HCT116 (cell line): ENCODE data around the gene OPCML. TPM values are rescaled to one million over a fixed set of nuclear protein-coding genes. Genes with fewer than 3 reads are reported as not detected.

ENCODE experiments used
- ATAC-seq: fragments of 200-7000 bp; cut with Tn5 transposase; 2 replicates; pipeline ENCODE4 v1.9.1; 2020; ENCODE audit warnings: mild to moderate bottlenecking, moderate library complexity
- BruUV-seq: library from RNA; stranded (reverse); fragments of 400-500 nt; replicated peaks from 2 replicates; lab custom pipeline; 2021; lab: Mats Ljungman, UMichigan
- CTCF ChIA-PET: fragments of 300-600 bp; sonication (Branson Sonifier 250); formaldehyde crosslinking; loops from one replicate; lab custom pipeline; 2021; ENCODE audit warnings: antibody characterized with exemption; lab: Charles Lee
- POLR2A ChIA-PET: fragments of 300-600, 350-600 bp; sonication (Branson Sonifier 250); formaldehyde crosslinking; loops from one replicate; lab custom pipeline; 2021; ENCODE audit warnings: antibody characterized with exemption; lab: Charles Lee
- RAD21 ChIA-PET, 2 experiments: fragments of 300-600 bp; sonication (Branson Sonifier 250); formaldehyde crosslinking; loops; one replicate each; lab custom pipeline; 2023; ENCODE audit warnings: low total read pairs in 2 of 2; ENCODE audit not compliant: uncharacterized antibody in 2 of 2, unreplicated experiment in 2 of 2, low non-redundant PET in 1 of 2; lab: Charles Lee
- DNase-seq: peaks from one replicate; pipeline ENCODE4 v3.0.0-alpha.2; 2010; ENCODE audit warnings: low read depth, low spot score
- H2AFZ ChIP-seq: fragments of 200-600 bp; shearing (Covaris generic), sonication (generic); 2 replicates; pipeline ENCODE4 v1.6.1; 2017; ENCODE audit warnings: low read depth, mixed run types, mixed read lengths, antibody characterized with exemption, low read length; ENCODE audit not compliant: poor library complexity, severe bottlenecking
- H3K27ac ChIP-seq: 2 replicates; pipeline ENCODE4 v1.5.1; 2012; ENCODE audit warnings: low read depth, low read length
- H3K27me3 ChIP-seq: fragments of 200-600 bp; sonication (generic); 2 replicates; pipeline ENCODE4 v1.6.1; 2016; ENCODE audit warnings: mixed run types, low read length, mixed read lengths; ENCODE audit not compliant: insufficient read depth
- H3K36me3 ChIP-seq, 2 experiments: fragments of 200-500 bp in 1 of 2; fragments of 200-600 bp in 1 of 2; sonication (Bioruptor generic) in 1 of 2; sonication (generic) in 1 of 2; 2 replicates each; pipeline versions ENCODE4 v1.5.1 to v1.6.1; 2014 to 2016; ENCODE audit warnings: low read length in 2 of 2, inconsistent platforms in 1 of 2, mixed read lengths in 1 of 2, mixed run types in 1 of 2; ENCODE audit not compliant: insufficient read depth in 2 of 2, control insufficient read depth in 1 of 2
- H3K4me1 ChIP-seq, 2 experiments: fragments of 200-600 bp in 1 of 2; sonication (generic) in 1 of 2; 2 replicates each; pipeline versions ENCODE4 v1.5.1 to v1.6.1; 2012 to 2017; ENCODE audit warnings: low read length in 2 of 2, inconsistent platforms in 1 of 2, mild to moderate bottlenecking in 1 of 2, mixed read lengths in 1 of 2, mixed run types in 1 of 2, moderate library complexity in 1 of 2; ENCODE audit not compliant: insufficient read depth in 2 of 2, control insufficient read depth in 1 of 2
- H3K4me2 ChIP-seq: fragments of 200-600 bp; sonication (generic); 2 replicates; pipeline ENCODE4 v1.6.1; 2017; ENCODE audit warnings: mixed run types, low read length, mixed read lengths
- H3K4me3 ChIP-seq, 2 experiments: fragments of 200-600 bp in 1 of 2; sonication (generic) in 1 of 2; replicated peaks in 1 of 2; 2 replicates each; pipeline ENCODE4 v1.5.1; 2011 to 2016; ENCODE audit warnings: low read length in 2 of 2, control low read depth in 1 of 2, low read depth in 1 of 2, mild to moderate bottlenecking in 1 of 2, mixed read lengths in 1 of 2, mixed run types in 1 of 2
- H3K79me2 ChIP-seq: fragments of 200-600 bp; sonication (generic); 2 replicates; pipeline ENCODE4 v1.6.1; 2017; ENCODE audit warnings: mild to moderate bottlenecking, mixed run types, low read length, moderate library complexity, mixed read lengths; ENCODE audit not compliant: insufficient read depth
- H3K9ac ChIP-seq: fragments of 200-600 bp; sonication (generic); 2 replicates; pipeline ENCODE4 v1.6.1; 2016; ENCODE audit warnings: low read length, mixed read lengths
- H3K9me2 ChIP-seq: fragments of 200-600 bp; sonication (generic), shearing (Covaris generic); 2 replicates; pipeline ENCODE4 v1.6.1; 2017; ENCODE audit warnings: mixed run types, mild to moderate bottlenecking, moderate library complexity; ENCODE audit not compliant: insufficient read depth
- H3K9me3 ChIP-seq, 2 experiments: fragments of 200-500 bp in 1 of 2; fragments of 200-600 bp in 1 of 2; sonication (Bioruptor generic) in 1 of 2; sonication (generic) in 1 of 2; 2 replicates each; pipeline ENCODE4 v1.6.1; 2014 to 2017; ENCODE audit warnings: low read length in 2 of 2, mixed read lengths in 2 of 2, inconsistent platforms in 1 of 2, low read depth in 1 of 2, mild to moderate bottlenecking in 1 of 2, mixed run types in 1 of 2, moderate library complexity in 1 of 2; ENCODE audit not compliant: control insufficient read depth in 1 of 2, insufficient read depth in 1 of 2
- H4K20me1 ChIP-seq: fragments of 200-600 bp; sonication (generic), shearing (Covaris generic); 2 replicates; pipeline ENCODE4 v1.6.1; 2017; ENCODE audit warnings: mixed run types, mild to moderate bottlenecking, moderate library complexity; ENCODE audit not compliant: insufficient read depth
- ATF3 ChIP-seq: IDR thresholded peaks from 2 replicates; pipeline ENCODE4 v1.6.1; 2012
- EZH2 ChIP-seq: fragments of 200-600 bp; sonication (generic); IDR thresholded peaks from 2 replicates; pipeline ENCODE4 v1.6.1; 2017; ENCODE audit warnings: antibody characterized with exemption, mixed run types
- POLR2AphosphoS5 ChIP-seq: IDR thresholded peaks from 2 replicates; pipeline ENCODE4 v1.6.1; 2011; ENCODE audit warnings: mild to moderate bottlenecking, low read depth, low read length, moderate library complexity
- SIN3A ChIP-seq: IDR thresholded peaks from 2 replicates; pipeline ENCODE4 v1.6.1; 2012; ENCODE audit warnings: low read depth
- SP1 ChIP-seq: IDR thresholded peaks from 2 replicates; pipeline ENCODE4 v1.6.1; 2012; ENCODE audit warnings: low read depth
- YY1 ChIP-seq: IDR thresholded peaks from 2 replicates; pipeline ENCODE4 v1.6.1; 2011; ENCODE audit warnings: low read length, low read depth, moderate library complexity, mild to moderate bottlenecking; ENCODE audit not compliant: insufficient replicate concordance; ENCODE audit errors: extremely low read depth
- intact Hi-C: fragments of 100-400 bp; cut with micrococcal nuclease; formaldehyde crosslinking; loops from 2 replicates; pipeline ENCODE4 v1.10.0; 2022
- total RNA-seq: library from RNA; stranded (reverse); gene quantifications from one replicate; pipeline ENCODE4 v1.2.1, GENCODE V29; 2021; ENCODE audit not compliant: unreplicated experiment

Gene OPCML
- total RNA-seq, 1 experiment from 2014 or later = not detected

- H3K4me2 ChIP-seq = no peak overlapping the region
- no peak overlapping the region for H2AFZ ChIP-seq
- H3K27ac ChIP-seq = no peak overlapping the region
- intact Hi-C loops = no loop called here
- CTCF ChIA-PET = no interaction called here
- no peak for ATAC-seq
- no peak overlapping the region for H3K4me3 ChIP-seq
- TF ChIP-seq SP1 (no peak), YY1 (no peak)
- H4K20me1 ChIP-seq = no peaks in the 10 kb centered on the region
- no peaks in the 10 kb centered on the region for H3K79me2 ChIP-seq
- H3K27me3 ChIP-seq = no peaks in the 10 kb centered on the region
- POLR2A ChIA-PET = no interaction called here
- DNase-seq = no peak
- H3K9ac ChIP-seq = no peak overlapping the region
- H3K36me3 ChIP-seq = no peaks in the 10 kb centered on the region
- H3K9me3 ChIP-seq = peaks cover 16 to 46% of the 10 kb centered on the region in 2 experiments; a peak in 3 of 4 replicates
- RAD21 ChIA-PET = no interaction called here
- no peaks in the 10 kb centered on the region for H3K9me2 ChIP-seq
- BruUV-seq = no TSS peak
- no peaks in the 10 kb centered on the region for H3K4me1 ChIP-seq
These were observed 874.3 kb downstream of the OPCML start for GRCh38 chr11:132658004-132658403.

- intact Hi-C loops = no loop called here
- no peaks in the 10 kb centered on the region for H3K27me3 ChIP-seq
- DNase-seq = no peak
- ChIA-PET POLR2A (no interaction called here), CTCF (no interaction called here)
- no peak for ATAC-seq
- BruUV-seq = no TSS peak
- H3K4me1 ChIP-seq = no peaks in the 10 kb centered on the region
- no peak overlapping the region for H3K9ac ChIP-seq
- H3K9me3 ChIP-seq = peaks cover 9 to 46% of the 10 kb centered on the region in 2 experiments; a peak in 3 of 4 replicates
- no peak overlapping the region for H3K4me2 ChIP-seq
- H3K9me2 ChIP-seq = no peaks in the 10 kb centered on the region
- no peaks in the 10 kb centered on the region for H3K36me3 ChIP-seq
- H3K4me3 ChIP-seq = no peak overlapping the region
- TF ChIP-seq POLR2AphosphoS5 (no peak), ATF3 (no peak), SIN3A (no peak), EZH2 (no peak)
- TF ChIP-seq, all 23 proteins: peak for 0
- no peaks in the 10 kb centered on the region for H4K20me1 ChIP-seq
- RAD21 ChIA-PET = no interaction called here
- no peaks in the 10 kb centered on the region for H3K79me2 ChIP-seq
- no peak overlapping the region for H3K27ac ChIP-seq
- no peak overlapping the region for H2AFZ ChIP-seq
These were observed 877.0 kb downstream of the OPCML start for GRCh38 chr11:132655187-132655855.
